ENCODE measurements around the gene LTB4R2.

- TF ChIP-seq CTCF (IDR thresholded peaks at IDR 0.05) (no peak), POLR2A (IDR thresholded peaks at IDR 0.05) (no peak)
These were observed 37.2 kb downstream of the LTB4R2 start for GRCh38 chr14:24347134-24347533.

Measured in right lobe of liver (tissue), 4 donors.